Measurements from ENCODE around the gene PRR33. TPM values are rescaled to one million over a fixed set of nuclear protein-coding genes. Genes with fewer than 3 reads are reported as not detected.
A peak's percentile ranks its signal among the peaks of the same experiment; 100 is the strongest.

The PRR33 gene
- total RNA-seq, 1 donor from 2014 or later = not detected

DNA sequence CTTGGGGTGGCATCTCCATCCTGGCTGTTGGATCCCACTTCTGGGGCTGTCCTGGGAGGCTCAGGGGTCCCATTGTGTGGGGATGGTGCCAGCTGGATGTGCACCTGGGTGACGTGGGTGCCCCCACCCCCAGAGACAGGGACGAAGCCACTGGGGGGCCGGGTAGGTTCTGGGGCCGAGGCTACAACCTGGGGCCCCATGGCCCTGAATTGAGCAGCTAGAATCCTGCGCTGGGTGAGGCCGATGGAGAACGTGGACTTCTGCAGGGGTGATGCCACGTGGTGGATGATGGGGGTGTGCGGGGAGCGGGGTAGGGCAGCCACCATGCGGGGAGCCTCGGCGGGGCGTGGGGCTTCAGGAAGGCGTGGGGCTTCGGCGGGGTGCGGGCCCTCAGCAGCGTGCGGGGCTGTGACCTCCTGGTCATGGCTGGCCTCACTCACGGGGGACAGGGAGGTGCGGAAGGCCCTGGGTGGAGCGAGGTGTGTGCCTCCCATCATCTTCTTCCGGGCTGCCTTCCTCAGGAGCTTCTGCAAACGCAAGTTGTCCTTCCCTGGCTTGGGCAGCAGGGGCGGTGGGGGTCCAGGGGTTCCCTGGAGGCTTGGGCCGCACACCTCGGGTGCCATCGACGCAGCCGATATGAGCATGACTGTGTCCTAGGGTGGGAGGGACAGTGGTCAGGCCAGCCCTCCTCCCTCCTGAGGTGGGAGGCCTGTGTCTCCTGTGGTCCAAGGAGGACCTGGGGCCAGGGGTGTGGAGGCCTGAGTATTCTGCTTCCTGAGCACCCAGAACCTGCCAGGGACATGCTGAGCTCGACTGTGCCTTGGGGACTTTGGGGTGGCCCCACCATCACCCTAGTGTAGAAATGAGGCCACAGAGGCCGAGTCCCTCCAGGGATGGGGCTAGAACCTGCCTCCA, 1.5 kb downstream of the PRR33 start:
- peak; percentile 92 for DNase-seq (ENCODE audit: low spot score)
- TF ChIP-seq, protein P1, sequence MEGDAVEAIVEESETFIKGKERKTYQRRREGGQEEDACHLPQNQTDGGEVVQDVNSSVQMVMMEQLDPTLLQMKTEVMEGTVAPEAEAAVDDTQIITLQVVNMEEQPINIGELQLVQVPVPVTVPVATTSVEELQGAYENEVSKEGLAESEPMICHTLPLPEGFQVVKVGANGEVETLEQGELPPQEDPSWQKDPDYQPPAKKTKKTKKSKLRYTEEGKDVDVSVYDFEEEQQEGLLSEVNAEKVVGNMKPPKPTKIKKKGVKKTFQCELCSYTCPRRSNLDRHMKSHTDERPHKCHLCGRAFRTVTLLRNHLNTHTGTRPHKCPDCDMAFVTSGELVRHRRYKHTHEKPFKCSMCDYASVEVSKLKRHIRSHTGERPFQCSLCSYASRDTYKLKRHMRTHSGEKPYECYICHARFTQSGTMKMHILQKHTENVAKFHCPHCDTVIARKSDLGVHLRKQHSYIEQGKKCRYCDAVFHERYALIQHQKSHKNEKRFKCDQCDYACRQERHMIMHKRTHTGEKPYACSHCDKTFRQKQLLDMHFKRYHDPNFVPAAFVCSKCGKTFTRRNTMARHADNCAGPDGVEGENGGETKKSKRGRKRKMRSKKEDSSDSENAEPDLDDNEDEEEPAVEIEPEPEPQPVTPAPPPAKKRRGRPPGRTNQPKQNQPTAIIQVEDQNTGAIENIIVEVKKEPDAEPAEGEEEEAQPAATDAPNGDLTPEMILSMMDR (IDR thresholded peaks at IDR 0.05) = no peak
- Mint-ChIP-seq H3K36me3 (ENCODE audit: low read depth) (peaks cover 2% of the 10 kb centered on the region), H3K27ac (ENCODE audit: unreplicated experiment) (no peak overlapping the region), H3K4me3 (ENCODE audit: unreplicated experiment) (no peak overlapping the region), H3K27me3 (ENCODE audit: low read depth) (no peaks in the 10 kb centered on the region), H3K9me3 (ENCODE audit: low read depth) (no peaks in the 10 kb centered on the region), H3K4me1 (ENCODE audit: low read depth) (no peaks in the 10 kb centered on the region)

DNA sequence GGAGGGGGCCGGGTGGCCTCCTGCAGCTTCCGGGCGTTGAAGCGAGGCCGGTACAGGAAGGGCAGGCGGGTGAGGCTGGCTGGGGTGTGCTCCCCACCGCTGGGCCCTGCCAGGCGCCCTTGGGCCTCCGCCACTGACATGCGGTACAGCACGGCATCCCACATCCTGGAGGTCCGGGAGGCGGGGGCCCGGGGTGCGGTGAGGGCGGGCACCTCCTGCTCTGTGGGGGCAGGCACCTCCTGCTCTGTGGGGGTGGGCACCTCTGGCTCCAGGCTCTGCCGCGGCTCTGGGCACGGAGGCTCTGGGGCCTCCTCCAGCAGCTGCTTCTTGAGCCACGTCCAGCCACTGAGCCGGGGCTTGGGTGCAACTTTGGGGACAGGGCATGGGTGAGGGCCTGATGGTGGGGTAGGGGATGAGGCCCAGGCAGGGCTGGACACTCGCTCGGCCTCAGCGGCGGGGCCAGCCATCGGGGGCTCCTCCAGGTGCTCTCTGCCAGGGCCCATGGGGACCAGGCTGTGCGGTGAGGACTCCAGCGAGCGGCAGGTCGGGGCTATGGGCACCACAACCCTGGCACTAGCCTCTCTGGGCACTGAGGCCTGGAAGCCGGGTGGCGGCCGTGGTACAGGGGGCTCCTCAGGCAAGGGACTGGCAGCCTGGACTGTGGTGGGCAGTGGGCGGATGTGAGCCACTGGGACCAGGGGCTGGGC, 2.3 kb downstream of the PRR33 start:
- peak; percentile 90 for DNase-seq (ENCODE audit: low spot score)
- TF ChIP-seq, protein P1 (IDR thresholded peaks at IDR 0.05) = no peak
- no peak overlapping the region for H3K4me3 Mint-ChIP-seq (ENCODE audit: unreplicated experiment)
- H3K9me3 Mint-ChIP-seq (ENCODE audit: low read depth) = no peaks in the 10 kb centered on the region
- H3K27me3 Mint-ChIP-seq (ENCODE audit: low read depth) = no peaks in the 10 kb centered on the region
- peaks cover 2% of the 10 kb centered on the region for H3K36me3 Mint-ChIP-seq (ENCODE audit: low read depth)
- no peak overlapping the region for H3K27ac Mint-ChIP-seq (ENCODE audit: unreplicated experiment)
- H3K4me1 Mint-ChIP-seq (ENCODE audit: low read depth) = no peaks in the 10 kb centered on the region

DNA sequence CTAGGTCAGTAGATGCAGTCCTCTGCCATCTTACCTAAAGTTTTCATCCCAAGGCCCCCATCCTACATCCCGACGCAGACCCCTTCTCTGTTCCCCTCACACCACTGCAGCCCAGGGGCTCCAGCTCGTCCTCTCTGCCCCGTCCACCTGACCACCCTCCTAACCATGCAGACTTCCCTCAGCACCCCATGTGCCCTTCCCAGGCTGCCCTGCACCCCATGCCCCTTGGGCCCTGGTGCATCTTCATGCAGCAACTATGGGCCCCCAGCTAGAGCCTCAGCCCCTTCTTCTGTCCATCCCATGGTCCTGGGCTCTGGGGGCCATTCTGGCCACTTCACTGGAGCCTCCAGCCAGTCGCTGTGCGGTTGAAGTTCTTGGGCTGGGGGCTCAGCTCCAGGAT, 2.9 kb downstream of the PRR33 start:
- H3K4me3 Mint-ChIP-seq (ENCODE audit: unreplicated experiment) = no peak overlapping the region
- H3K27me3 Mint-ChIP-seq (ENCODE audit: low read depth) = no peaks in the 10 kb centered on the region

DNA sequence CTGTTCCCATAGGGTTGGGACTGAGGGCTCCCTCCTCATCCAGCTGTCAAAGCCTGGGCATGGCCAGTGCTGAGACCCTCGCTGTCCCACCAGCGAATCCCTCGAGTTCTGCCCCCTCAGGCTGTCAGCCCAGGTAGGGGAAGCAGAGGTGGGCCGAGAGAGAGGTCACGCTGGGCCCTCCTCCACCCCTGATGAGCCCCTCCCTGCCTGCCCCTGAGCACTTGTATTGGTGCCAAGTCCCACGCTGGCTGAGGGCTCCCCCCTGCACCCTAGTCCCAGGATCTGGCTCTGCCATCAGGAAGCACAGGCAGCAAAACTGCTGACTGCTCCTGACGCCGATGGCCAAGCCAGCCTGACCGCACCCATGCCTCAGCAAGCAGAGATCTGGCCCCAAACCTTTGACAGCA, 3.3 kb downstream of the PRR33 start:
- no peak for DNase-seq (ENCODE audit: low spot score)
- no peaks in the 10 kb centered on the region for H3K27me3 Mint-ChIP-seq (ENCODE audit: low read depth)
- H3K4me1 Mint-ChIP-seq (ENCODE audit: low read depth) = no peaks in the 10 kb centered on the region
- H3K27ac Mint-ChIP-seq (ENCODE audit: unreplicated experiment) = no peak overlapping the region
- no peaks in the 10 kb centered on the region for H3K9me3 Mint-ChIP-seq (ENCODE audit: low read depth)
- TF ChIP-seq, protein P1 (IDR thresholded peaks at IDR 0.05) = no peak
- H3K36me3 Mint-ChIP-seq (ENCODE audit: low read depth) = peaks cover 2% of the 10 kb centered on the region
- H3K4me3 Mint-ChIP-seq (ENCODE audit: unreplicated experiment) = no peak overlapping the region

More for the DNA sequence above, 2.9 kb downstream of the PRR33 start:
- Mint-ChIP-seq H3K9me3 (ENCODE audit: low read depth) (no peaks in the 10 kb centered on the region), H3K4me1 (ENCODE audit: low read depth) (no peaks in the 10 kb centered on the region), H3K27ac (ENCODE audit: unreplicated experiment) (no peak overlapping the region), H3K36me3 (ENCODE audit: low read depth) (peaks cover 2% of the 10 kb centered on the region)
- DNase-seq (ENCODE audit: low spot score) = peak; percentile 70
- TF ChIP-seq, protein P1 (IDR thresholded peaks at IDR 0.05) = no peak
